ENCODE results near the gene TMBIM1. TPM values are rescaled to one million over a fixed set of nuclear protein-coding genes. Genes with fewer than 3 reads are reported as not detected.

The TMBIM1 gene
- polyA plus RNA-seq, 4 donors = 78.9 to 108 (median 85.2) TPM

GRCh38 chr2:218260742-218261422 lies 31.4 kb downstream of the TMBIM1 start, which contains the start of gene GPBAR1:
Gene GPBAR1 (plus strand): TSS chr2:218261015. CDS start chr2:218262725, 1,710 bp downstream.
- peak in 1 of 4 donors; percentile 67 for DNase-seq (ENCODE audit: low read depth in 4 of 4, low spot score in 2 of 4)

GRCh38 chr2:218260166-218260565 lies 32.1 kb downstream of the TMBIM1 start:
- no peak for DNase-seq (ENCODE audit: low read depth in 4 of 4, low spot score in 2 of 4)

DNA sequence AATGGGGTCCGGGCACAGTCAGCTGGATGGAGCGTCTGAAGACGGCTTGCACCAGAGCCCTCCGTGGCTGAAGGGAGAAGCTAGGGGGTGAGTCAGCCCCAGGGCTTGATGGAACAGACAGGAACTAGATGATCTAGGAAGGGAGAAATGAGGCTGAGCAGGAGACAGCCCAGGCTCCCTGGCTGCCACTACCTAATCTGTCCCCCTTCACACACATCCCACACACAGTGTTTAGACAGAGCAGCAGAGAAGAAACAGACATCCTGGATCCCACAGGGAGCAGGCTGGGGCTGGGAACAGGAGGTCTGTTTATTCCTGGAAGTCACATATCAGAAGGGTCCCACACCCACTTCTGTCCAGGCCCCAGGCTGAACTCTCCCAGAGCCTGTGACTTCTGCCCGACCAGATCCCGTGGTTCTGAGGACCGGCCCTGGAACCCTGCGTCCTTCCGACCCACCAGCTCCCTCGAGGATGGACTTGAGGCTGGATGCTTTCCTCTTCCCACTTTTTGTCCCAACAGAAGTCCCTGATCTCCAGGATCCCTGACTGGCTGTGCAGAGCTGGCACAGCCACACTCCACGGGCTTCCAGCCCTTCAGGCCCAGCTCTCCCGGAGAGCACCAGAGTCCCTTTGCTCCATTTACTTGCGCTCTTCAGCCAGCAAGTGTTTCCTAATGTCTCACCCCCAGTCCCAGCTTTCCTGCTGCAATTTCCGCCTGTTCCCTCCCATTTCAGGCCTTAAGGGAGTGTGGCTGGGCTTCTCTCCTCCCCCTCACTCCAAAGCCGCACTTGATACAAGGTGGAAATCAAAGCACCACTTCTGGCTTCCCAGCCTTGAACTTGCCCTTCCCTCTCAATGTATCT lies 33.0 kb downstream of the TMBIM1 start:
- no peak for DNase-seq (ENCODE audit: low read depth in 4 of 4, low spot score in 2 of 4)

DNA sequence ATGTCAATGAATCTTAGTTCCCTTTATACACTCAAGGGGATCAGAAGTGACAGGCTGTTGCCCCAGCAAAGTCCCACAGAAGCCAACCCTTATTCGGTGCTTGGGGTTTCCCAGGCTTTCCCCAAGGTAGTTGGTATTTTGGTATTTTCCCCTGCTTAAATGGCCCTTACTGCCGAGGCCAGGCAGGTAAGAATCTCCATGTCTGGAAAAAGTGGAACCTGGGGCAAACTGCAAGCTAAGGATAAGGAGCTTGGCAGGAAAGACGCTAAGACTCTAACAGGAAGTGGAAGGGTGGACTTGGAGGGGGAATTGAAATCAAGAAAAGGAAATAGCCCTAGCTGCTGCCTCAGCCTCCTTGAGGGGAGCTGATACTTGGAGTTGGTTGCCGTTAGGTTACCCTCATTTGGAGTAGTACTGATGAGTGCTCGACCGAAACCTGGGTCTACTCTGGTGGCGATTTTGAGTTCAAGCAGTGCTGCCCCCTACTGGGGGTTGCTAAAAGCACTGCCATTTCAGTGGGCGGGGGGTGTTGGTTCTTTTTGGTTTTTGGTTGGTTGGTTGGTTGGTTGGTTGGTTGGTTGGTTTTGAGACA lies 34.8 kb downstream of the TMBIM1 start:
- DNase-seq (ENCODE audit: low read depth in 4 of 4, low spot score in 2 of 4) = no peak

GRCh38 chr2:218256612-218257350 lies 35.5 kb downstream of the TMBIM1 start:
- no peak for DNase-seq (ENCODE audit: low read depth in 4 of 4, low spot score in 2 of 4)

DNA sequence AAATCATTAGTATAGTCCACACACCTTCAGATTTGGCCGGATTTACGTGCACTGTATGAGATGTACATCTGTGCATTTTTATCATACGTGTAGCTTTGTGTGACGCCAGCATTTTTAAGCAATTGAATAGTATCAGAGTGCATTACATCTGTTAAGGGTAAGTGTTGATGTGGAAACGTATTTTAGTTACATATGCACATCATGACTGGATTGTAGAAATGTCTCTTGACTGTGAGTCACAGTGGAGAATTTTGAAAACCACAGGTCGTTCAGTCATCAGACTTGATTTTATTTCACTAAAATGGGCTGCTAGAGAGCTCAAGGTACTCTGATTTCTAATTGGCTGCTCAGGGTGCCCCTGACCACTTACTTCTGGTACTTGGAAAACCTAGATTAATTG lies 36.9 kb downstream of the TMBIM1 start:
- no peak for DNase-seq (ENCODE audit: low read depth in 4 of 4, low spot score in 2 of 4)

- no peak for DNase-seq (ENCODE audit: low read depth in 4 of 4, low spot score in 2 of 4)
Observed at GRCh38 chr2:218253232-218253625, 39.1 kb downstream of the TMBIM1 start.

DNA sequence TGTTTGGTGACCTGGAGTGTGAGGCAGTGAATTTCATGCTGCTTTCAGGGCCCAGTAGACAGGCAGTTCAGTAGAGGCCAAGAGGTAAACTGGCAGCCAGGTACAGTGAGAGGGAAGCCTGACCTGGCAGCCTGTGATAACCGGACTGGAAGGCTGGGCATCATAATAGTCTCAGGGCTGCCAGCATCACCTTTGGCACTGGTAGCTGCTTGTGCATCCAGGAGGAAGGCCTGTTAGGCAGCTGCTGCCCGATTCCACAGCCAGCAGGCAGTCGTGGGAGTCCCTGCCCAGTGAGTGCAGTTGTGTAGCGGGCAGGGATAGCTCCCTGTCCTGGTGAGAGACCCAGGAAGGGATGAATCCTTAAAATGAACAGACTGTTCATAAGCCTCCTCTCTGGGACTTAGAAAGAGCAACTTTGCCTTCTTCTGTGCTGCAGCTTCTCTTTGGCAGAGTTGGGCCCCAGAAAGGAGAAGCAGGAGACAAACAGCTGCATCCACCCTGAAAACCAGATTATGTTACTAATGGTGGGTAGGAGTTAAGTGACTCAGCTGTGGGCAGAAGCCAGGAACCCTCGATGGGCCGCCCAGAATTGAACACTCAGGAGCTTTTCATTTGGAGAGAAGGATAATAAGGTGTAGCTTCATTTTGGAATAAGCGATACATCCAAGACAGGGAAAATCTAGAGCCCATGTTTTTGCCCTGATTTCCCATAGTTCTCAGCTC lies 39.6 kb downstream of the TMBIM1 start:
- no peak for DNase-seq (ENCODE audit: low read depth in 4 of 4, low spot score in 2 of 4)

- DNase-seq (ENCODE audit: low read depth in 4 of 4, low spot score in 2 of 4) = no peak
Observed at GRCh38 chr2:218249691-218250090, 42.6 kb downstream of the TMBIM1 start.

- no peak for DNase-seq (ENCODE audit: low read depth in 4 of 4, low spot score in 2 of 4)
Observed at GRCh38 chr2:218245214-218245613, 47.1 kb downstream of the TMBIM1 start.

GRCh38 chr2:218244665-218245064 lies 47.6 kb downstream of the TMBIM1 start:
- DNase-seq (ENCODE audit: low read depth in 4 of 4, low spot score in 2 of 4) = no peak

- DNase-seq (ENCODE audit: low read depth in 4 of 4, low spot score in 2 of 4) = no peak
Observed at GRCh38 chr2:218244204-218244603, 48.1 kb downstream of the TMBIM1 start.

GRCh38 chr2:218238887-218239286 lies 53.4 kb downstream of the TMBIM1 start:
- DNase-seq (ENCODE audit: low read depth in 4 of 4, low spot score in 2 of 4) = no peak

DNA sequence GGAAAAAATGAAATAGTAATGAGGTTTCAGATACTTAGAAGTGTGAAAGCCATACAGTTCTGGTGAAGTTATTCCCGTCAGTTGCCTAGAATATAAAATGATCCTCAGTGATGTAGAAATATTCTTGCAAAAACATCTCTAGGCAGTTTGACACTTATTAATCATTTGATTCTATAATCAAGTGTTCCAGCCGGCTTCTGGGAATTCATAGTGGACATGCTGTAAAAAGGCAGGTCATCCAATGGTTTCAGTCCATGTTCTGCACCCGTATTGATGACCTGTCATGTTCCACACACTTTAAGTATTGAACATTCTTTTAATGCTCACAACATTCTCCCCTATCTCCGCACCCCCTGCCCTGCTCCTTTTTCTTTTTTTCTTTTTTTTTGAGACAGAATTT lies 55.5 kb downstream of the TMBIM1 start:
- DNase-seq (ENCODE audit: low read depth in 4 of 4, low spot score in 2 of 4) = no peak

GRCh38 chr2:218235017-218235416 lies 57.3 kb downstream of the TMBIM1 start:
- DNase-seq (ENCODE audit: low read depth in 4 of 4, low spot score in 2 of 4) = no peak

DNA sequence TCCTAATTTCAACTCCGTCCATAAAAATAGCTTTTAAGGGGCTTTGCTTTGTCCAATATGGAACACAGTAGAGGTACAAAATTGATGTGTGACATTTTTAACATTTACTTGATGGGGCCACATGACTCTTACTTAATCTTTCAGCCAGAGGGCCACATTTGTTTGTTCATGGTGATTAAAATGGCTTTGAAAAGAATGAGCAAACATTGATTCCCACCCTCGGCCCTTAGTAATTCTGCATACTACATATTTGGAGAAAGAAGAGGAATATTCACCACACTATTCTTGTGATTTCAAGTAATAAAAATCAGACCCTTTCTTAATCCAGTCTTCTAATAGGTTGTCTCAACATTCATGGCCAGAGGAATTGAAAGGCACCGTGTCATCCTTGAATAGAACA lies 57.8 kb downstream of the TMBIM1 start:
- no peak for DNase-seq (ENCODE audit: low read depth in 4 of 4, low spot score in 2 of 4)

GRCh38 chr2:218233543-218233942 lies 58.8 kb downstream of the TMBIM1 start:
- DNase-seq (ENCODE audit: low read depth in 4 of 4, low spot score in 2 of 4) = no peak

DNA sequence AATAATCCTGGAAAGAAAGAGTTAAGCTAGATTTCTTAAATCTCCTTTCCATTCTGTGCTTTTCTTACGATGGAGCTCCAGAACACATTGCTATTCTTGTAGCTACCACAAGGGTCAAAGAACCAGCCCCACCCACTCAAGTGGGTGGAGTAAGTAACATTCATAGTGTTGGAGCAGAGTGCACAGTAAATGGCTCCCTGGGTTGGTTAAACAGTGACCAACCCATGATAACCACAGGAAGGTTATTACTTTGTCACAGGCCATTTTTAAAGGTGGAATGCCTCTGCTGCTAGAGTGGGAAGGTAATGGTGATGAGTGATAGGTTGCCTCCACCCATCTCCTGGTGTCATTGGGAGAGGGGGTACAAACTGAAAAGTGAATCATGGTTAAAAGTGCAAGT lies 61.4 kb downstream of the TMBIM1 start:
- DNase-seq (ENCODE audit: low read depth in 4 of 4, low spot score in 2 of 4) = no peak

GRCh38 chr2:218229851-218230250 lies 62.5 kb downstream of the TMBIM1 start:
- no peak for DNase-seq (ENCODE audit: low read depth in 4 of 4, low spot score in 2 of 4)

DNA sequence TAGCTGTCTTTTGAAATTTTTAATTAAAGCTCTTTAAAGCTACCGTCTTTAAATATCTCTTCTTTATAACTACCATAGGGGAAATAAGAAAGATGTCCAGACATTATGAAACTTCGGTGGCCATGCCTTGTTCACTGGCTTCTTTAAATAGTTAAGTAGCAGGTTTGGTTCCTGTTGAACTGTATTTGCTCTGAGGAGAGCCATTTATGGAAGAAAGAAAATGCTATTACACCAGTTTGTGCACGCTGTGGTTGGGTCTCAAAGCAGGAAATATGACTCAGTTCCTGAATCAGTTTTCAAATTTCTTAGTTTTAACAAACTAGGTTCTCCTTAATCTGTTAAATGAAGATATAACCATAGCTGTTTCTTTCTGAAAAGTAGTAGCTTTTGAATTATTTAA lies 63.1 kb downstream of the TMBIM1 start:
- DNase-seq (ENCODE audit: low read depth in 4 of 4, low spot score in 2 of 4) = no peak
